Keratinocyte (primary cell): ENCODE measurements around the gene C21orf91.

ENCODE experiments used
- EZH2 ChIP-seq: IDR thresholded peaks from one replicate; pipeline ENCODE4 v1.6.1; 2012; ENCODE audit warnings: inconsistent platforms, mild to moderate bottlenecking, low read length, moderate library complexity
- TF ChIP-seq, protein P1 (sequence below), 3 experiments: IDR thresholded peaks in 1 of 3; conservative IDR thresholded peaks in 1 of 3; optimal IDR thresholded peaks in 1 of 3; 2 replicates in 2 of 3; 3 replicates in 1 of 3; pipeline versions ENCODE3 to v1.5.1; 2011; ENCODE audit warnings: low read length in 3 of 3, mild to moderate bottlenecking in 3 of 3, moderate library complexity in 2 of 3, control low read depth in 1 of 3, inconsistent platforms in 1 of 3; ENCODE audit not compliant: insufficient read depth in 2 of 3; ENCODE audit errors: extremely low read depth in 1 of 3

- TF ChIP-seq, protein P1, sequence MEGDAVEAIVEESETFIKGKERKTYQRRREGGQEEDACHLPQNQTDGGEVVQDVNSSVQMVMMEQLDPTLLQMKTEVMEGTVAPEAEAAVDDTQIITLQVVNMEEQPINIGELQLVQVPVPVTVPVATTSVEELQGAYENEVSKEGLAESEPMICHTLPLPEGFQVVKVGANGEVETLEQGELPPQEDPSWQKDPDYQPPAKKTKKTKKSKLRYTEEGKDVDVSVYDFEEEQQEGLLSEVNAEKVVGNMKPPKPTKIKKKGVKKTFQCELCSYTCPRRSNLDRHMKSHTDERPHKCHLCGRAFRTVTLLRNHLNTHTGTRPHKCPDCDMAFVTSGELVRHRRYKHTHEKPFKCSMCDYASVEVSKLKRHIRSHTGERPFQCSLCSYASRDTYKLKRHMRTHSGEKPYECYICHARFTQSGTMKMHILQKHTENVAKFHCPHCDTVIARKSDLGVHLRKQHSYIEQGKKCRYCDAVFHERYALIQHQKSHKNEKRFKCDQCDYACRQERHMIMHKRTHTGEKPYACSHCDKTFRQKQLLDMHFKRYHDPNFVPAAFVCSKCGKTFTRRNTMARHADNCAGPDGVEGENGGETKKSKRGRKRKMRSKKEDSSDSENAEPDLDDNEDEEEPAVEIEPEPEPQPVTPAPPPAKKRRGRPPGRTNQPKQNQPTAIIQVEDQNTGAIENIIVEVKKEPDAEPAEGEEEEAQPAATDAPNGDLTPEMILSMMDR (optimal IDR thresholded peaks at IDR 0.05 in 1 of 3, IDR thresholded peaks at IDR 0.05 in 1 of 3, conservative IDR thresholded peaks at IDR 0.05 in 1 of 3; ENCODE audit: extremely low read depth in 1 of 3, insufficient read depth in 2 of 3, low read length in 3 of 3), result no peak
- no peak for TF ChIP-seq EZH2
Measured at GRCh38 chr21:17758683-17759082, 60.5 kb downstream of the C21orf91 start.
